Osteoblast (primary cell): Measurements from ENCODE around the gene TEKTIP1. TPM values are rescaled to one million over a fixed set of nuclear protein-coding genes. Genes with fewer than 3 reads are reported as not detected.
A peak's percentile ranks its signal among the peaks of the same experiment; 100 is the strongest.

ENCODE experiments used
- DNase-seq: peaks from one replicate; pipeline ENCODE4 v3.0.0; 2011; ENCODE audit warnings: low spot score, mixed read lengths; ENCODE audit not compliant: insufficient read length; ENCODE audit errors: missing footprints
- H2AFZ ChIP-seq: 2 replicates; pipeline ENCODE4 v1.6.0; 2011; ENCODE audit warnings: mild to moderate bottlenecking, low read length
- H3K27ac ChIP-seq: 2 replicates; pipeline ENCODE4 v1.5.1; 2011; ENCODE audit warnings: mild to moderate bottlenecking, low read depth, low read length, moderate library complexity
- H3K27me3 ChIP-seq: 2 replicates; pipeline ENCODE4 v1.6.0; 2012; ENCODE audit warnings: mild to moderate bottlenecking, control low read depth, inconsistent platforms, low read length, moderate library complexity; ENCODE audit not compliant: insufficient read depth
- H3K36me3 ChIP-seq: 2 replicates; pipeline ENCODE4 v1.5.1; 2011; ENCODE audit warnings: mild to moderate bottlenecking, low read length, control low read depth, moderate library complexity; ENCODE audit not compliant: insufficient read depth
- H3K4me1 ChIP-seq: 2 replicates; pipeline ENCODE4 v1.5.1; 2011; ENCODE audit warnings: mild to moderate bottlenecking, low read length, control low read depth, moderate library complexity; ENCODE audit not compliant: insufficient read depth
- H3K4me2 ChIP-seq: 2 replicates; pipeline ENCODE4 v1.6.0; 2011; ENCODE audit warnings: mild to moderate bottlenecking, low read length; ENCODE audit not compliant: insufficient read depth
- H3K4me3 ChIP-seq: fragments of 200-600 bp; sonication (generic); 3 replicates; pipeline ENCODE4 v1.5.1; 2012; ENCODE audit warnings: mild to moderate bottlenecking, low read length, inconsistent platforms; ENCODE audit not compliant: insufficient read depth
- H3K79me2 ChIP-seq: 2 replicates; pipeline ENCODE4 v1.6.0; 2012; ENCODE audit warnings: mild to moderate bottlenecking, low read length, control low read depth, inconsistent platforms; ENCODE audit not compliant: insufficient read depth
- H3K9me3 ChIP-seq: 2 replicates; pipeline ENCODE4 v1.5.1; 2011; ENCODE audit warnings: low read depth, low read length, control low read depth
- H4K20me1 ChIP-seq: 2 replicates; pipeline ENCODE4 v1.6.0; 2012; ENCODE audit warnings: mild to moderate bottlenecking, low read length, control low read depth; ENCODE audit not compliant: insufficient read depth
- total RNA-seq: library from RNA; depleted of rRNA; stranded (reverse); fragments of >200 nt; gene quantifications from 2 replicates; pipeline ENCODE4 v1.2.3, GENCODE V29; 2012
- TF ChIP-seq, protein P1 (sequence below): IDR thresholded peaks from 2 replicates; pipeline ENCODE4 v1.5.1; 2011; ENCODE audit warnings: mild to moderate bottlenecking, low read depth, low read length, moderate library complexity; ENCODE audit errors: extremely low read depth

Gene TEKTIP1
- total RNA-seq, 1 donor, result not detected

- Histone ChIP-seq H3K4me2 (peak within 1 kb of the TSS; percentile 88), H3K27me3 (no peaks in the 10 kb centered on the region), H2AFZ (peak within 1 kb of the TSS; percentile 92), H3K36me3 (peaks cover 15% of the 10 kb centered on the region), H3K79me2 (peaks cover 36% of the 10 kb centered on the region), H4K20me1 (peaks cover 7% of the 10 kb centered on the region), H3K27ac (peak within 1 kb of the TSS; percentile 93), H3K4me3 (peak within 1 kb of the TSS; percentile 94), H3K4me1 (peaks cover 13% of the 10 kb centered on the region), H3K9me3 (no peaks in the 10 kb centered on the region)
- TF ChIP-seq, protein P1, sequence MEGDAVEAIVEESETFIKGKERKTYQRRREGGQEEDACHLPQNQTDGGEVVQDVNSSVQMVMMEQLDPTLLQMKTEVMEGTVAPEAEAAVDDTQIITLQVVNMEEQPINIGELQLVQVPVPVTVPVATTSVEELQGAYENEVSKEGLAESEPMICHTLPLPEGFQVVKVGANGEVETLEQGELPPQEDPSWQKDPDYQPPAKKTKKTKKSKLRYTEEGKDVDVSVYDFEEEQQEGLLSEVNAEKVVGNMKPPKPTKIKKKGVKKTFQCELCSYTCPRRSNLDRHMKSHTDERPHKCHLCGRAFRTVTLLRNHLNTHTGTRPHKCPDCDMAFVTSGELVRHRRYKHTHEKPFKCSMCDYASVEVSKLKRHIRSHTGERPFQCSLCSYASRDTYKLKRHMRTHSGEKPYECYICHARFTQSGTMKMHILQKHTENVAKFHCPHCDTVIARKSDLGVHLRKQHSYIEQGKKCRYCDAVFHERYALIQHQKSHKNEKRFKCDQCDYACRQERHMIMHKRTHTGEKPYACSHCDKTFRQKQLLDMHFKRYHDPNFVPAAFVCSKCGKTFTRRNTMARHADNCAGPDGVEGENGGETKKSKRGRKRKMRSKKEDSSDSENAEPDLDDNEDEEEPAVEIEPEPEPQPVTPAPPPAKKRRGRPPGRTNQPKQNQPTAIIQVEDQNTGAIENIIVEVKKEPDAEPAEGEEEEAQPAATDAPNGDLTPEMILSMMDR, result no peak
- DNase-seq, result peak; percentile 99
These were observed 38.4 kb upstream of the TEKTIP1 start, which contains the start of gene DOHH for GRCh38 chr19:3500429-3501101. Gene DOHH, minus strand, starts transcription at chr19:3500674. Its CDS starts 3,860 bp downstream, at chr19:3496814.

- H2AFZ ChIP-seq, result no peak overlapping the region
- peaks cover 42% of the 10 kb centered on the region for H3K79me2 ChIP-seq
- TF ChIP-seq, protein P1, result no peak
- peaks cover 5% of the 10 kb centered on the region for H3K36me3 ChIP-seq
- no peak overlapping the region for H3K4me2 ChIP-seq
- H3K4me3 ChIP-seq, result no peak overlapping the region
- no peaks in the 10 kb centered on the region for H3K27me3 ChIP-seq
- peaks cover 15% of the 10 kb centered on the region for H3K4me1 ChIP-seq
- peaks cover 4% of the 10 kb centered on the region for H4K20me1 ChIP-seq
- no peak overlapping the region for H3K27ac ChIP-seq
- H3K9me3 ChIP-seq, result no peaks in the 10 kb centered on the region
- no peak for DNase-seq
These were observed 37.2 kb upstream of the TEKTIP1 start for GRCh38 chr19:3501780-3502179.

GRCh38 chr19:3503036-3503572, 35.9 kb upstream of the TEKTIP1 start:
- no peak for DNase-seq
- H3K9me3 ChIP-seq, result no peaks in the 10 kb centered on the region
- H3K27me3 ChIP-seq, result no peaks in the 10 kb centered on the region
- TF ChIP-seq, protein P1, result no peak
- H3K4me1 ChIP-seq, result peaks cover 15% of the 10 kb centered on the region
- H2AFZ ChIP-seq, result peak overlapping the region; percentile 35
- peaks cover 3% of the 10 kb centered on the region for H4K20me1 ChIP-seq
- H3K4me3 ChIP-seq, result no peak overlapping the region
- no peak overlapping the region for H3K4me2 ChIP-seq
- peaks cover 42% of the 10 kb centered on the region for H3K79me2 ChIP-seq
- H3K27ac ChIP-seq, result no peak overlapping the region
- H3K36me3 ChIP-seq, result no peaks in the 10 kb centered on the region

GRCh38 chr19:3504735-3505134, 34.2 kb upstream of the TEKTIP1 start:
- H3K9me3 ChIP-seq, result no peaks in the 10 kb centered on the region
- H3K36me3 ChIP-seq, result peaks cover 1% of the 10 kb centered on the region
- H3K79me2 ChIP-seq, result peaks cover 44% of the 10 kb centered on the region
- H3K4me3 ChIP-seq, result no peak overlapping the region
- TF ChIP-seq, protein P1, result no peak
- no peaks in the 10 kb centered on the region for H3K27me3 ChIP-seq
- H3K27ac ChIP-seq, result no peak overlapping the region
- H3K4me1 ChIP-seq, result peaks cover 25% of the 10 kb centered on the region
- H2AFZ ChIP-seq, result no peak overlapping the region
- DNase-seq, result no peak
- H4K20me1 ChIP-seq, result peaks cover 17% of the 10 kb centered on the region
- H3K4me2 ChIP-seq, result no peak overlapping the region
